GM19467 (cell line): Measurements from ENCODE around the gene TBC1D7.
A peak's percentile ranks its signal among the peaks of the same experiment; 100 is the strongest.
"Not testable (repeated sequence)": the region's sequence is repeated elsewhere in the genome, so short reads cannot be mapped to it uniquely, and the experiment has no call there.

Experiments used
- ATAC-seq: cut with Tn5 transposase; IDR thresholded peaks from one replicate; pipeline ENCODE4 v1.9.1; 2021; ENCODE audit warnings: mild to moderate bottlenecking, moderate library complexity; ENCODE audit not compliant: unreplicated experiment

The TBC1D7 gene

DNA sequence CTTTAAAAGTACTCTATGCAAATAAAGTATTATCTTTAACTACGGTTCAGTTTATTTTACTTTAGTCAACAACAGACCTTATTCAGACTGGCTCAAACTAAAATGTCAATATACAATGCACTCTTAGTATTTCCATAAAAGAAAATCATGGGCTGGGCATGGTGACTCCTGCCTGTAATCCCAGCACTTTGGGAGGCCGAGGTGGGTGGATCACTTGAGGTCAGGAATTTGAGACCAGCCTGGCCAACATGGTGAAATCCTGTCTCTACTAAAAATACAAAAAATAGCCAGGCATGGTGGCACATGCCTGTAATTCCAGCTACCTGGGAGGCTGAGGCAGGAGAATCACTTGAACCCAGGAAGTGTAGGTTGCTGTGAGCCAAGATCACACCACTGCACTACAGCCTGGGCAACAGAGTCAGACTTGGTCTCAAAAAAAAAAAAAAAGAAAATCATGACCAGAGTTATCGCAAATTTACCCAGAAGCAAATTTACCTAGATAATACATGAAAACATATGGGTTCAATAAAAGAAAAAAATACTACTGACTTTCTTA, 2.2 kb downstream of the TBC1D7 start:
- not testable (repeated sequence) for ATAC-seq

- ATAC-seq: no peak
Observed at GRCh38 chr6:13319891-13320564, 8.3 kb downstream of the TBC1D7 start.

DNA sequence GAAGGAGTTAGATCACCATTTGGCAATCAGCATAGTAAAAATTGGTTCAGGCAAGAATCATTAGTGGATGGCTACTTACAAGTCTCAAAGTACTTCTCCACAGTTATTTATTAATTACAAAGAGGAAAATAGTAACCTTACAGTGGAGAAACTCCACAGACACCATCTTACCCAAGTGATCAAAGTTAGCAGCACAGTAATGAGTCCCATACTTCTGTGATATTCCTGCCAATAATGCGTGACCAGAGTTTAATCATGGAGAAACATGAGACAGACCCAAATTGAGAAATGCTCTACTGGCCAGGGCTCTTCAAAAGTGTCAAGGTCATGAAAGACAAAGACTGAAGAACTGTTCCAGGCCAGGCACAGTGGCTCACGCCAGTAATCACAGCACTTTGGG, 9.5 kb downstream of the TBC1D7 start:
- ATAC-seq: no peak

- ATAC-seq: no peak
Observed at GRCh38 chr6:13315896-13316295, 12.4 kb downstream of the TBC1D7 start.

DNA sequence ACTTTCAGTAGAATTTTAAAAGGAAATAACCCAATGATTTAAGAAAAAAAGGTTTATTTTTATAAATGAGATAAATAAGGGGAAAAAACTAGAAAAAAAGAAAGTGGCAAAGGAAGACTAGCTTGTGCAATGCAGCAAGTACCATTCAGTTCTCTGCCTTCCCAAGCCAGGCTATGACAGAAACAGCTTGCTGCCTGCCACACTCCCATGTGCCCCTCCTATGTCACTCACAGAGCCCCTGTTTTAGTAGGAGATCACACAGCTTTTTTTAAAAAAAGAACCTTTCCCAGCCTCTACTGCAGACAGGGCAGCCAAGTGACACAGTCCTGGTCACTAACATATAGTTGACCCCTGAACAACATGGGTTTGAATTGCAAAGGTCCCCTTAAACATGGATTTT, 13.5 kb downstream of the TBC1D7 start:
- no peak for ATAC-seq

GRCh38 chr6:13311155-13311554, 17.2 kb downstream of the TBC1D7 start:
- no peak for ATAC-seq

- ATAC-seq: no peak
Observed at GRCh38 chr6:13308332-13308731, 20.0 kb downstream of the TBC1D7 start.

DNA sequence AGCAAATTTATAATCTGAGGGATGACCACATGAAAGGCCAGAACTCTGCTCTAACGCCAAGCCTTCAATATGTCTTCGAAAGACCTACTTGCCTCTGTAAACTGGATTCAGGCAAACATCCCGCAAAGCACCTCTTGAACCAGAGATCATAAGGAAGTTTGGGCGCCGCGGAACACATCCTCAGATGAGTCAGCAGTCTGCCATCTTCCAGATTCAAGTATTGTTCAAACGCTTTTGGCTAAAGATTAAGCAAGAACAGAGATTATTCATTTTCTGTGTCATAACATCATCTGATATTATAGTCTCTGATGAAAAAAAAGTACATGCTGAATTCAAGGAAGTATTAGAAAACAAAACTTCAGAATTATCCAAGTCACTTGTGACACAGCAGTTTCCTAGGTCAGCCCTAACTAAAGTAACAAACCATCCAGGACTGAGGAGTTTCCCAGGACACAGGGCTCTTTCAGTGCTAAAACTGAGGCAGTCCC, 20.8 kb downstream of the TBC1D7 start:
- ATAC-seq: no peak

DNA sequence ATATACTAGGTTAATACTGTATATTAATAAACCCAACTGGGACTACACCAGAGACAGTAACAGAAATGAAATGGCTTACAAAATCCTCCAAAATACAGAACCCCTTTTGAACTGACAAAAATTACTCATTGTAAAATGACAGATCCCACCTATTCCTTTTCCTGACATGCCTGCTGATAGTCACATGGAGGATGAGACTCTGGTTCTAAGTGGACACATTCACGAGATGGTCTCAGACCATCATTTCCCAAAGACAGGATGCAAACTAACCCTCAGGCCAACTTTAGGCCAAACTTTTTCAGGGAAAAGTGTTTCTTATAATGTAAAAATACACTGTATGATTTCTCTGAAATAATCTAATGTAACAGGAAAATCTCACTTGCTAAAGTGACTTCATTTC, 22.5 kb downstream of the TBC1D7 start:
- no peak for ATAC-seq

DNA sequence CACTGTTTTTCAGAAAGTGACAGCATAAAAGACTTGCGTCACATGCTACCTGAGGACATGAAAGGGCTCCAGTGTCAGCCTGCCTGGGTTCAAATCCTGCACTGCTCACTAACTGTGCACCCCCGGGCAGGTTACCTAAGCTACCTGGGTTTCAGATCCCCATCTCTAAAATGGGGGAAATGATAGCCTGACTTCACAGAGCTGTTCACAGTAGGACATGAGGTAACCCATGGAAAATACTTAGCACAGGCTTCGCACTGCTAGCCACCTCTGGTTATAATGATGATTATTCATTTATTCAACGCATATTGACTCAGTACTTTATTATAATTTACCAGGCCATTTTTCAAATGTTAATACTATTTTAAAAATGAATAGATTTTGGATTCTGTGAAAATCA, 23.0 kb downstream of the TBC1D7 start:
- ATAC-seq: no peak

GRCh38 chr6:13304580-13305260, 23.6 kb downstream of the TBC1D7 start:
- ATAC-seq: peak; percentile 33

- no peak for ATAC-seq
Observed at GRCh38 chr6:13304101-13304500, 24.2 kb downstream of the TBC1D7 start.

DNA sequence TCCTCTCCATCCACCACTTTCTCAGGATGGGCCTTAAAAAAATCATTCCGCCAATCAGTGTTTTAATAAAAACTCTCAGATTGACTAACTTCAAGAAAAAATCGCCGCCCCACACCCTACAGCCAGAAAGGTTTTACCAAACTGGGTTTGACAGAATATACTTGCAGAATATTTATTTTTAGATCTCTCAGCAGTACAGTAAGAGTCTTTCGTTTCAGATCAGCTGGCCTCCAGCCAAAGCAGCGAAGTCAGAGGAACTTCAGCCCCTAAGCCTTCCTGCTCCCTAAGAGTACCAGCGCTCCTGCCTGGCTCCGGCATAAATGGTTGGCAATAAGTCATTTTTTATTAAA, 24.7 kb downstream of the TBC1D7 start:
- ATAC-seq: no peak

GRCh38 chr6:13302751-13303667, 25.3 kb downstream of the TBC1D7 start:
- ATAC-seq: peak; percentile 57

- no peak for ATAC-seq
Observed at GRCh38 chr6:13302291-13302690, 26.0 kb downstream of the TBC1D7 start.

DNA sequence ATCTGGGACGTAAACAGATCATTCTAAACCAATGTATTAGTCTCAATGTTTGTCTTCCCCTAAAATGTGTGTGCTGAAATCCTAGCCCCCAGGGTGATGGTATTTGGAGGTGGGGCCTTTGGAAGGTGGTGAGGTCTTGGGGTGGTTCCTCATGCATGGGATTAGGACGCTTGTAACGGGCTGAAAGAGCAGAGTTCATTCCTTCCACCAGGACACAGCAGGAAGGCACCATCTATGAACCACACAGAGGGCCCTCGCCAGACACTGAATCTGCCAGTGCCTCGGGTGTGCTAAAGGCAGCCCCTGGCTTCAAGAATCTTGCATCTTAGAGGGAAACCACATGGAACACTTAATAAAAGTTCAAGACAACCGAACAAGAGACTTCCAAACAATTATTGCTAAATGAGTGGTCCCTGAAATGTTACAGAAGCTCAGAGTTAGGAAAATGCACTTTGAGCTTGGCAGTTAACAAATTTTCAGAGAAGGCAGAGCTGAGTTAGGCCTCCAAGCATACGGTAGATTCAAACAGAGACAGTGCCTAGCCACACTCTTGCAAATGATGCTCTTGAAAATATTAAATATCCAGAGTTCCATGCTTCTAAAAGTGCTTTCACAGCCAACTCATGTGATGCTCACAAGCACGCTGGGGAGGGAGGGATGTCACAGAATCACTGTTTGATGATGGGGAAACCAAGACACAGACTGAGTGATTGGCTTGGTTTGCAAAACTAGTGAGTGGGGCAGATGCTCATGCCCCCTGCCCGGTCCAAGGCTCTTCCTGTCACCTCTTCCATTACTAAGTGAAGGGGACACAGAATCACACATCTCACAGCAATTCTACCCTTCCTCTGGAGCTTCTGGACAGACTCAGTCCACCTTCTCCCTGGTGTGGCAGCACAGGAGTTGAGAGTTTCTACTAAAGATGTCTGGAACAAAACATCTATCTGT, 27.4 kb downstream of the TBC1D7 start:
- ATAC-seq: no peak

GRCh38 chr6:13299918-13300317, 28.4 kb downstream of the TBC1D7 start:
- ATAC-seq: no peak

GRCh38 chr6:13299403-13299821, 28.9 kb downstream of the TBC1D7 start:
- no peak for ATAC-seq

GRCh38 chr6:13298446-13298845, 29.9 kb downstream of the TBC1D7 start:
- ATAC-seq: no peak

- no peak for ATAC-seq
Observed at GRCh38 chr6:13297391-13297790, 30.9 kb downstream of the TBC1D7 start.
